ENCODE data around the gene BICC1.

The BICC1 gene, protein sequence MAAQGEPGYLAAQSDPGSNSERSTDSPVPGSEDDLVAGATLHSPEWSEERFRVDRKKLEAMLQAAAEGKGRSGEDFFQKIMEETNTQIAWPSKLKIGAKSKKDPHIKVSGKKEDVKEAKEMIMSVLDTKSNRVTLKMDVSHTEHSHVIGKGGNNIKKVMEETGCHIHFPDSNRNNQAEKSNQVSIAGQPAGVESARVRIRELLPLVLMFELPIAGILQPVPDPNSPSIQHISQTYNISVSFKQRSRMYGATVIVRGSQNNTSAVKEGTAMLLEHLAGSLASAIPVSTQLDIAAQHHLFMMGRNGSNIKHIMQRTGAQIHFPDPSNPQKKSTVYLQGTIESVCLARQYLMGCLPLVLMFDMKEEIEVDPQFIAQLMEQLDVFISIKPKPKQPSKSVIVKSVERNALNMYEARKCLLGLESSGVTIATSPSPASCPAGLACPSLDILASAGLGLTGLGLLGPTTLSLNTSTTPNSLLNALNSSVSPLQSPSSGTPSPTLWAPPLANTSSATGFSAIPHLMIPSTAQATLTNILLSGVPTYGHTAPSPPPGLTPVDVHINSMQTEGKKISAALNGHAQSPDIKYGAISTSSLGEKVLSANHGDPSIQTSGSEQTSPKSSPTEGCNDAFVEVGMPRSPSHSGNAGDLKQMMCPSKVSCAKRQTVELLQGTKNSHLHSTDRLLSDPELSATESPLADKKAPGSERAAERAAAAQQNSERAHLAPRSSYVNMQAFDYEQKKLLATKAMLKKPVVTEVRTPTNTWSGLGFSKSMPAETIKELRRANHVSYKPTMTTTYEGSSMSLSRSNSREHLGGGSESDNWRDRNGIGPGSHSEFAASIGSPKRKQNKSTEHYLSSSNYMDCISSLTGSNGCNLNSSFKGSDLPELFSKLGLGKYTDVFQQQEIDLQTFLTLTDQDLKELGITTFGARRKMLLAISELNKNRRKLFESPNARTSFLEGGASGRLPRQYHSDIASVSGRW

DNA sequence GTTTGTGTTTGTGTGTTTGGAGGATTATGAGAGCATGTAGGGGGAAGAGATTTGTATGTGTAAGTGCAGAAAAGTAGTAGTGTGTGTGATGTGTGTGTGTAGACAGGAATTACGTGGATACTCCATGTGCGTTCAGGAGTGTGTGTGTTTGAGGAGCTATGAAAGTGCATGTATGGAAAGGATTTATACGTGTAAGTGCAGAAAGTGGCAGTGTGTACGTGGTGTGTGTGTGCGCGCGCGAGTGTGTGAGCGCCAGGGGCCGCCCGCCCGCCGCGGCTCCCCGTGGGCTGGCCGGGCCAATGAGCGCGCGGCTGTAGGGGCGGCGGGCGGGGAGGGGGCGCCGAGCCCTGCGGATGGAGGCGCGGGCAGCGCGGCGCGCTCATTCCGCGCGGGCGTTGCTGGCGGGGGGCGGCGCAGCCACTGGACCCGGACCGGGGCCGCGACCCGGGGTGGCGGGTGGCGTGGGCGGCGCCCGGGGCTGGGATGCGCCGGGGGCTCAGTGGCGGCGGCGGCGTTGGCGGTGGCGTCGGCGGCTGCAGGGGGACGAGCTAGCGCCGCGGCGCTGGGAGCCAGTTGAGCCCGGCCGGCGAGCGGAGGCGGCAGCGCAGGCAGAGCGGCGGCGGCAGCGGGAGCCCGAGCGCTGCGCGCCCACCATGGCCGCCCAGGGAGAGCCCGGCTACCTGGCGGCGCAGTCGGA, at the start of gene BICC1:
BICC1 (plus strand) TSS at position 382 of the 697 bp plus-strand sequence; CDS start at position 654, 272 bp downstream.
- in situ Hi-C loops (cut with MboI; ENCODE audit: low sequenced_read_pairs) = no loop called here

DNA sequence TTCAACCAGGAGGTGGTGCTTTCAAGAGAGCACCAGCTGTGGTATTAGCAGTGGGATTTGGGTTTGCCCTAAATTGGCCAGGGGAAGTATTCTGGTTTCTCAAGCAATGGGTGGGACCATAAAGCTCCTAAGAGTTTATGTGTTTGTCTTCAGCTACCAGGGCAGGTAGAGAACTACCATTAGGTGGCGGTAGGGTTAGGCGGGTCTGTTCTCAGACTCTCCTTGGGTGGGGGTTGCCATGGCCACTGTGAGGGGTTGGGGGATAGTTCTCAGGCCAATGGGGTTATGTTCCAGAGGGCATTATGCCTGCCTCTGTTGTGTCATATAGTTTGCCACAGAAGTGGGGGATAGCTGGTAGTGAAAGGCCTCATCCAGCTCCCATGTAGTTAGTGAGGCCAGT, 47.7 kb upstream of the BICC1 start:
- in situ Hi-C loops (cut with MboI; ENCODE audit: low sequenced_read_pairs) = no loop called here

DNA sequence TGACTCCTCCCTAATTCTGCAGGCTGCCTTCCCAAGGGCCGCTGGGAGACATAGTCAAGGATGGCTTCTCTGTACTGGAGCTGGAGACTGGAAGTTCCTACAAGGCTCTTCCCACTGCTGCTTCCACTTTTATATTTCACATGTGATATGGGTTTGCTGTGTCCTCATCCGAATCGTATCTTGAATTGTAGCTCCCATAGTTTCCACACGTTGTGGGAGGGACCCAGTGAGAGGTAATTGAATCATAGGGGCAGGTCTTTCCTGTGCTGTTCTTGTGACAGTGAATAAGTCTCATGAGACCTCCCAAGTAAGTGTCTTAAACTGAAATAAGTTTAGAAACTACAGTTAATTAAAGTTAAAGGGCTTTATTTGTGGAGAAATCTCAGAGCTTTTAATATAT, 47.0 kb upstream of the BICC1 start:
- in situ Hi-C loops (cut with MboI; ENCODE audit: low sequenced_read_pairs) = no loop called here

DNA sequence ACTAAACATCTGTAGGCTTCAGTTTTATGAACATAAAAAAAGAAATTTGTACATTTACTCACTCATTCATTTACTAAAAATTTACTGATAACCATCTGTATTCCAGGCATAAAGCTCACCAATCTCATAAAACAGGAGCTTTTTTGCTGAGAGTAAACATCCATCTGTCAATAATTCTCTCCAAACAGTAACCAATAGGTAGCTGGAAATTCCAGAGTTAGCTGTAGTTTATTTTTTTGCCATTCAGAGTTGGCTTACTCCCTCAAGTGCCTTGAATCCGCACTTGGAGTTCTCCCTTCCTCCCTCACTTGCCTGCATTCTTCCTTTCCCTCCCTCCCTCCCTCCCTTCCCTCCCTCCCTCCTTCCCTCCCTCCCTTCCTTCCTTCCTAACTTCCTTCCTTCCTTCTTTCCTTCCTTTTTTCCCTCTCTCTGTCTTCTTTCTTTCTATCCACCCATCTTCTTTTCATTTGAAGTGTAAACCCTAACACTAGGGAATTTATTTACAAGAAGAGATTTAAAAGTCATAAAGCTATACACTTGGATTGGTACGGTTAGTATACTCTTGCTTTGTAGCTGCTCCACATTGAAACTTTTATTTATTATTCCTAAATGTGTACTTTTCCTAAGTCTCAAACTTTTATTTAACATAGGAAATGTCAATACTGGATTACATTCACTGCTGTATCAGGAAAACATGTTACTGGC, 44.6 kb upstream of the BICC1 start:
- in situ Hi-C loops (cut with MboI; ENCODE audit: low sequenced_read_pairs) = no loop called here

DNA sequence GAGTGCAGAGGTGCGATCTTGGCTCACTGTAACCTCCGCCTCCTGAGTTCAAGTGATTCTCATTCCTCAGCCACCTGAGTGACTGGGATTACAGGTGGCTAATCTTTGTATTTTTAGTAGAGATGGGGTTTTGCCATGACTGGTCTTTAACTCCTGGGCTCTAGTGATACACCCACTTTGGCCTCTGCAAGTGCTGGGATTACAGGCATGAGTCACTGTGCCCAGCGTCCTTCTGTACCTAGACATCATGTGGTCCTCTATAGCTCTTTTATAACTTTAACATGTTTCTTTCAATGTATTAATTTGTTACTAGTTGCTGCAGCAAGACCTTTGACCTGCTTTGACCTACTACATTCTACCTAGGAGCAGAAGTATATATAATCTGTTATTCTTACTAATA, 38.7 kb upstream of the BICC1 start:
- in situ Hi-C loops (cut with MboI; ENCODE audit: low sequenced_read_pairs) = no loop called here

DNA sequence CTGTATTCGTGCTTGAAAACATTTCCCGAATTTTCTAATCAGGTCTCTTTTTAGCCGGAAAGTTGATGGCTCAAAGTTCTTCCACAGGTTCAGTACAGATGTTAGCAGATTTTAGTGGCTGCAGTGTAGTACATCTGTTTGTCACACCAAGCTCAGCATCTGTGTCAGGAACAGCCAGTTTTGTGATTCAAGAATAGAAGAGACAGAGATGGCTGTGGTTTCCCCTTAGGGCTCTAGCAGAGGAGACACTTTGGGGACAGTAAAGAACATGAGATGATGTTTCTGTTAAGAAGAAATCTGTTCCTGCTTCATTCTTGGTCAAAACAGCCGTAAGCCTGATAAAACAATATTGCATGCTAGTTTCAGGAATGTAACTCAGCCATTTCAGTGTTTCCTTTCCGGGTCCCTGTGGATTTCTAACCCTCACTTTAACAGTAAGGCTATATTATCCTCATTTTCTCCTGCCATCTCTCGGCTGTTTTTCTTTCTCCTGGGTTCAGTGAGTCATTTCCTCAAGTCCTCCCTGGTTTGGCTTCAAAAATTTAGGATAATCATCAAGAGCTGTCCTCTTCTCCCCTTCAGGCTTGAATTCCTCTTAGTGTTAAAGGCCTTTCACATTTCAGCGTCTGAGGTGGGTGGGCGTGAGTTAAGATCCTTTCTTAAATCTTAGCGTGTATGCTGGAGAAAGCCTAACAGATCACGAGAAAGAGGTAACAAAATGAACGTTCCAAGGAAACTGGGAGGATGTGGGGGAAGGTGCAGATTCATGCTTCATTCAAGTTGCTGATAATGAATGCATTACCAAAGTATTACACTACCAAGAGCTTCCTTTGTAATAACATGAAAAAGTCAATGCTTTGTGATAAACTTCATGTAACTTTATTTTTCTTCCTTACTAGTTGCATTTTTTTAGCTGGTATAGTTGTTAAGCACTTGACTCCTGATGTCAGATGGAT, 37.1 kb upstream of the BICC1 start:
- in situ Hi-C loops (cut with MboI; ENCODE audit: low sequenced_read_pairs) = no loop called here

DNA sequence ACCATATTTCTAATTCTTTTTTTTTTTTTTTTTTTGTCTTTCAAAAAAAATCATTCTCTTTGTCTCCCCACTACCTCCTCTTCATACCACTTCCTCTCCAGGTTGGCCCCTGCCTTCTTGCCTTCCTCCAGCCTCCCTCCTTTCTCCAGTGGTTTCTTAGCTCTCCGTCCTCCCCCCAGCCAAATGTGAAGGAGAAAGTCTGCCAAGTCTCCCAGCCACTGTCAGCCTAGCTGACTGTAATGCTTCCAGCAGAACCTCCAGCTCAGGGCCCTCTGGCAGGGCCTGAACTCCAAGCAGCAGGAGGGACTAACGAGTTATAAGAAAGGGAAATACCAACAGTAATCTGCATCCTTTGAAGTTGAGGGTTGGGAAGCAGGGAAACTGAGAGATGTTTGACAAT, 35.5 kb upstream of the BICC1 start:
- in situ Hi-C loops (cut with MboI; ENCODE audit: low sequenced_read_pairs) = no loop called here

DNA sequence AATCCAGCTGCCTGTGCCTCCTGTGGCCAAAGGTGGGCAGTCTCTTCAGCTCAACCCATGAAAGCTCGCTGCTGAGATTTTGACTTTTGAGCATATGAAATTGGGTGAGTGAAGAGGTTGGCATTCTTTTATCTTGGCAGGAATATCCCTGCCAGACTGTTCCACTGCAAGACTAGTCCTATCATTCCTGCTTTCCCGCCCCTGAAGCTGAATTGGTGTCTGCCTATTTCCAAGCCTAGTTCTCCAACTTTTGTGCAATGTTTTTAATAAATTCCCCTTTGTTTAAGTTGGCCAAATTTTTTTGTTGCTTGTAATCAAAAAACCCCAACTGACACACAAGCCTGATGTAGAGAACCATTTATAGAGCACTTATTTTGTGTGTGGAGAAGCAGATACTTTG, 34.8 kb upstream of the BICC1 start:
- in situ Hi-C loops (cut with MboI; ENCODE audit: low sequenced_read_pairs) = no loop called here

DNA sequence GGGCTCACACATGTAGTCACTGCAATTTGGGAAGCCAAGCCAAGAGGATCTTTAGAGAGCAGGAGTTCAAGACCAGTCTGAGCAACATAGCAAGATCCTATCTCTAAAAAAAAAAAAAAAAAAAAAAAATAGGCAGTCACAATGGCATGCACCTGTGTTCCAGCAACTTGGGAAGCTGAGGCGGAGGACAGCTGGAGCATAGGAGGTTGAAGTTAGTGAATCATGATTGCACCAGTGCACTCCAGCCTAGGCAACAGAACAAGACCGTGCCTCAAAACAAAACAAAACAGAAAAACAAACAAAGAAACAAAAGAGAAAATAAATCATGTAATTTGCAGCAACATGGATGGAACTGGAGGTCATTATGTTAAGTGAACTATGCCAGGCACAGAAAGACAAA, 33.6 kb upstream of the BICC1 start:
- in situ Hi-C loops (cut with MboI; ENCODE audit: low sequenced_read_pairs) = no loop called here

DNA sequence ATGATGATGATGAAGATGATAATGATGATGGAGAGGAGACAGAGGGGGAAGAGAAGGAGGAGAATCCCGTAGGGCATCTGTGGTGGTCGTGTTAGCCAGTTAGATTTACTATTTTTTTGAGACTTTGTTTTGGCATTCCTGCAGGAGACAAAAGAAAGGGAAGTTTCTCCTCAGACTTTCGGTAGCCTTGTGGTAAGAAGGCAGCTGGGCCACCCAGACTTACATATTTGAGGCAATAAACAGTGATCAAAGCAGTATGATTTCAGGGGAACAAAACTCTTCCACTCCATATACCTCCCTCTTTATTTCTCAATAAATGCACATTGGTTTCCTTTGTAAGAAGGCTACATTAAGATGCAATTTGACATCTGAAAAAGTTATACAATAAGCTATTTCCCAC, 32.4 kb upstream of the BICC1 start:
- in situ Hi-C loops (cut with MboI; ENCODE audit: low sequenced_read_pairs) = no loop called here

DNA sequence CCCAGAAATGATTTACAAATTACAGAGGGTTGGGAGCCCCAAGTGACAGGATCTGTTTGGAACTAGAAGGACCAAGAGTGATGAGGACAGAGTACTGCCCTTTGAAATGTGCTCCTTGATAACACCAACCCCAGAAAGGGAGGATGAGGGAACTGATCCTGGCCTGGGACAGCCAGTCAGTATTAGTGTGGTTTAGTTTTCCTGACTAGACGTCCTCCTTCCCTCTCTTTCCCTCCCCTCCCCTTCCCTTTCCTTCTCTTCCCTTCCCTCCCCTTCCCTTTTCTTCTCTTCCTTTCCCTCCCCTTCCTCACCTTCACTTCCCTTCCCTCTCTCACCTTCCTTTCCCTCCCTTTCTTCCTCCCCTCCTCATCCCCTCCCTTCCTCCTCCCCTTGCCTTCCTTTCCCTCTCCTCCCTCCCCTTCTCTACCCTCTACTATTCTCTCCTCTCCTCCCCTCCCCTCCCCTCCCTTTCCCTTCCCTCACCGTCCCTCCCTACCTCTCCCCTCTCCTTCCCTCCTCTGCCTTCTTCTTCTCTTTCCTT, 31.0 kb upstream of the BICC1 start:
- in situ Hi-C loops (cut with MboI; ENCODE audit: low sequenced_read_pairs) = no loop called here

DNA sequence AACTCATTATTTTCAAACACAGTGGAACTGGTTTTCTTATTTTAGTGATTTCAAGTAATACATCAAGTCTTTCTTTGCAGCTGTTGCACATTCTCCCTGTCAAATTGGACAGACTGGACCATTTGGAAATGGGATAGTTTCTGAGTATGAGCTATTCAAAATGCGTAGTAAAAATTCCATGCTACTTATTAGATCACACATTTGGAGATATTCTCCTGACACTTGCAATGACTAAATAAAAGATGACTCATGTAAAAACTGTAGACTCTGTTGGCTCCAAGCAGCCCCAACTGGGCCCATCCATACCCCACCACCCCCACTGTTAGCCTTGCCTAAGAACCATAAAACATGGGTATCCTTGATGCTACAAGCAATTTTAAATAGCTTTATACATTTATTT, 25.9 kb upstream of the BICC1 start:
- in situ Hi-C loops (cut with MboI; ENCODE audit: low sequenced_read_pairs) = no loop called here

DNA sequence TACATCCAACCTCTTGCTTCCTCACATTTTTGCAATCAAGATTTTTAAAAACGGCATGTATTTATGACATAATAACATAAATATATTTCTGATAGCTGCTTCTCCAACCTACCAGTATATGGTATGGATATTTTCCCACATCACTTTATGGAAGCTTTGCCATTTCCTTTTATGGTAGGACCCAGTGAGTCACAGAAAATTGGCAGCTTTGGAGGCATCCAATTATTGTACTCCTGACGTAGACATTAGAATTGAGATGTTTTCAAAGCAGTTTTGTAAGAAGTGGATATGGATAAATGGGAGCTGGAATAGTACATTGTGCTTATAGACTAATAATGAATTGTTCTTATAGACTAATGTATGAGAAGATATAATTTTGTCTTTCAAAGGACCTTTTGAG, 23.8 kb upstream of the BICC1 start:
- in situ Hi-C loops (cut with MboI; ENCODE audit: low sequenced_read_pairs) = no loop called here

DNA sequence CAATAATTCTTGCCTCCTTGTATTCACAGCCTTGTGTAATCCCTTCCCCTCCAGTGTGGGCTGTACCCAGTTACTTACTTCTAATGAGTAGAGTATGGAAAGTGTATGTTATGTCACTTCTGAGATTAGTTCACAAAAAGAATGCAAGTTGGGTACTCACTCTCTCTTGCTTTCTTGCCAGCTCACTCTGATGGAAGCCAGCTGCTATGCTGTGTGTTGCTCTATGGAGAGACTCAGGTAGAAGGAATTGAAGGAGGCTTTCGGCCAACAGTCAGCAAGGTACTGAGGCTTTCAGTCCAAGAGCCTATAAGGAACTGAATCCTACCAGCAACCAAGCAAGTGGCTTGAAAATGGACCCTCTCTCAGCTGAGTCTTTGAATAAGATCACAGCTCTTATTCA, 9.7 kb upstream of the BICC1 start:
- in situ Hi-C loops (cut with MboI; ENCODE audit: low sequenced_read_pairs) = no loop called here

DNA sequence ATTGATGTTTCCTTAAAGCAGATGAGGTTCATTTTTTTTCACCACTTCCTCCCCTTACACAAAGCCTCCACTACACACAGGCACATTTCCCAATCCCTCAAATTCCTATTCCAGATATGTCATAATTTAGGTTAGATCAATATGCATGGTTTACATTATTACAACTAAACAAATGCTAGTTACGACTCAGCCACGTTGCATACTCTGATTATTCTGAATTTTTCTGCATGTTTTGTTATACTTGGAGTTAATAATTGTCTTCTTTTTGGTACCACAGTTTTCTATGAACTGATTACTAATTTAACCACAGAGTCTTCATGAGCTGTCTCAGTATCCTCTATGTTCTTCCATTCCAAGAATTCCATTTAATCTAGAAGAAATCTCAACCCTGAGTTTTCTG, 4.4 kb upstream of the BICC1 start:
- in situ Hi-C loops (cut with MboI; ENCODE audit: low sequenced_read_pairs) = no loop called here

DNA sequence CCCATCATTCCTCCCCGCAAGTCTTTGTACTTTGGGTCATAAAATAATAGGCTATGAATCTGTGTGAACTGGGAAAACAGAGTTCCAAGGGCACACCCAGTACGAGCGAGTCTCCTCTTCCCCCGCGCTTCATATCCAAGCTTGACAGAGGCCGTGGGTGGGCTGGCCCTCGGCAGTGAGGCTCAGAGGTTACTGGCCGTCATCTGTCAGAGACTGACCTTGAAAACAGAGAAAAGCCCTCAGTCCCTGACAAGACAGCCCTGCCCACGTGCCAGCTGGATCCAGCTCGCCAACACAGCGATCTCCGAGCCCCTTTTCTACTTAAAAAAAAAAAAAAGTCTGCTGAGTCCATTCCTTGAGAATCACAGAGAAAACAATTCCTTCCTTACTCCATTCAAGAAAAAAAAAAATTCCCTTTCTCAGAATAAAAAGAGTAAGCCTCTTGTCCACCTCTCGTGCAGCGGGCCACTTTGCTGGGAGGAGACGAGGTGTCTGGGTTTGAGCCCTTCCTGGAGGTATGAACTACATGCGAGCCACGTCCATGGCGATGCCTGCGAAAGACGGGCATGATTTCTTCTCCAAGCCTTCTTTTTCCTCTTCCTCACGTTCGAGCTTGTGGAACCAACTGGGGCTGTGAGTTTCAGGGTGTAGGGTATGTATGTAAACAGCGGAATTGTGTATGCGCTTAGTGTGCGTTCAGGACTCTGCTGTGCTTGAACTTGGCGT, 744 bp upstream of the BICC1 start:
- in situ Hi-C loops (cut with MboI; ENCODE audit: low sequenced_read_pairs) = no loop called here

DNA sequence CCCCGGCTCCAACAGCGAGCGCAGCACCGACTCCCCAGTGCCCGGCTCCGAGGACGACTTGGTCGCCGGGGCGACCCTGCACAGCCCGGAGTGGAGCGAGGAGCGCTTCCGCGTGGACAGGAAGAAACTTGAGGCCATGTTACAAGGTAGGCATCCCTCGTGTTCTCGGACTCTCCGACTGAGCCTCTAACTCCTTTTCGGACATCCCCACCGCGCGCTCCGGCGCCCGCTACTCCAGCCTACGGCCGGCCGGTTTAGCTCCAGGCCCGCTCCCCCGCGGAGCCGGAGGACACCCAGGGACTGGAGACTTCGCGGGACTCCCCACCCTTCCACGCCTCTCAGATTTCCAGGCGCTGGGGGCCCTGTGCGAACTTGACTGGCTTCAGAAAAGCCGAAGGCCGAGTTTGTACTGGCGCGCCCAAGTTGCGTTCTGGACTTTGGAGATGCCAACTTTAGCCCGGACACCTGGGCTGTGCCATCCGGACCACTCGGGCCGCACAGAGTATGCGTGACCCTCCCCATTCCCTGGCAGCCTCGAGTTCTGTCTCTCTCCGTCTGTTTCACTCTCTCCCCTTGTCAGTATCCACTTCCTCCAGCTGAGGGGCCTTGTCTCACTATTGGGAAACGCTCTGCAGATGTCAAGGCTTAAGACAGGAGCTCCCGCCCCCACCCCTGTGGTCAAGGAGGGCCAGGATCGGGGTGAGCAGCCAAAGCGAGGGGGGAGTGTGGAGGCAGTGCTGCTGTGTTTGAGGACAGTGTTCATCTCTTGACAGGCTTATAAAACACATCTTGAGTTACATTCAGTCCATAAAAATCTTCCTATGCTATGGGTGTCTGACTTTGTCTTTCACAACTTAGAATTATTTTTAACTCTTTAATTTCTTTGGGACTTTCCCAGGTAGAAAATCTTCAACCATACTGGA, 777 bp downstream of the BICC1 start:
- in situ Hi-C loops (cut with MboI; ENCODE audit: low sequenced_read_pairs) = no loop called here
